Stomach (tissue), 9 donors: ENCODE data around the gene STIM1. TPM values are rescaled to one million over a fixed set of nuclear protein-coding genes. Genes with fewer than 3 reads are reported as not detected.

Experiments used
- DNase-seq, 2 donors: peaks; one replicate each; pipeline versions ENCODE4 v3.0.0 to v3.0.0-alpha.2; 2013 to 2019
- H3K27ac ChIP-seq, 5 donors: fragments of 200-600 bp in 4 of 5; sonication (generic) in 4 of 5; one replicate each; pipeline ENCODE4 v1.5.1; 2013 to 2019; ENCODE audit warnings: mild to moderate bottlenecking in 1 of 5, moderate library complexity in 1 of 5
- H3K27me3 ChIP-seq, 3 donors: fragments of 200-600 bp; sonication (generic); one replicate each; pipeline ENCODE4 v1.5.1; 2017 to 2019; ENCODE audit warnings: mixed run types in 1 of 3
- H3K36me3 ChIP-seq, 4 donors: fragments of 200-600 bp; sonication (generic); 1 replicate in 3 of 4; 2 replicates in 1 of 4; pipeline ENCODE4 v1.5.1; 2016 to 2019
- H3K4me1 ChIP-seq, 4 donors: fragments of 200-600 bp; sonication (generic); one replicate each; pipeline ENCODE4 v1.5.1; 2016 to 2019
- H3K4me3 ChIP-seq, 4 donors: fragments of 200-600 bp; sonication (generic) in 3 of 4; one replicate each; pipeline ENCODE4 v1.5.1; 2016 to 2019; ENCODE audit warnings: mild to moderate bottlenecking in 1 of 4
- H3K9me3 ChIP-seq, 4 donors: fragments of 200-600 bp; sonication (generic); one replicate each; pipeline ENCODE4 v1.5.1; 2016 to 2019
- CTCF ChIP-seq, 7 experiments: fragments of 450-650 bp in 4 of 7; fragments of 200-600 bp in 3 of 7; sonication (generic) in 3 of 7; IDR thresholded peaks; one replicate each; pipeline ENCODE4 v1.5.1; 2016 to 2019; ENCODE audit warnings: antibody characterized with exemption in 7 of 7, control low read depth in 2 of 7, mild to moderate bottlenecking in 1 of 7
- EP300 ChIP-seq: sonication (generic); formaldehyde crosslinking; IDR thresholded peaks from one replicate; pipeline ENCODE4 v1.6.1; 2017; ENCODE audit warnings: antibody characterized with exemption
- POLR2A ChIP-seq, 4 donors: fragments of 450-650 bp; IDR thresholded peaks; one replicate each; pipeline ENCODE4 v1.6.1; 2016; ENCODE audit warnings: antibody characterized with exemption in 4 of 4, control low read depth in 2 of 4, mild to moderate bottlenecking in 1 of 4, moderate library complexity in 1 of 4
- POLR2AphosphoS5 ChIP-seq, 3 donors: sonication (generic); formaldehyde crosslinking; IDR thresholded peaks; one replicate each; pipeline ENCODE4 v1.6.1; 2016; ENCODE audit warnings: antibody characterized with exemption in 3 of 3
- WGBS, 5 donors: extraction: QIAGEN DNeasy Blood & Tissue Kit in 3 of 5; methylation state at CpG; one replicate each; pipeline versions ENCODE4 v1.1.5 to v1.1.7; 2013 to 2018; 5-methylcytosine and 5-hydroxymethylcytosine counted together
- intact Hi-C: fragments of 100-400 bp; cut with DNase I; formaldehyde crosslinking; loops from one replicate; pipeline ENCODE4 v1.15.1; 2023; ENCODE audit warnings: low total_unique reads
- polyA plus RNA-seq, 3 donors: library from polyadenylated mRNA; stranded (reverse); fragments of 200-250 nt; gene quantifications; one replicate each; pipeline ENCODE4 v1.2.3, GENCODE V29; 2013
- small RNA-seq, 4 donors: library from RNA; depleted of rRNA; stranded (forward); fragments of <200 nt; gene quantifications; one replicate each; pipeline ENCODE3, GENCODE V24; 2016
- total RNA-seq, 5 donors: library from RNA; depleted of rRNA; stranded (reverse); fragments of >200 nt; gene quantifications; one replicate each; pipeline versions ENCODE4 v1.1.0 to v1.2.3, GENCODE V29; 2014 to 2016
- donor health status: healthy with polysubstance abuse.
- donor health status: Bipolar disorder and iron deficiency.
- donor health status: healthy.

The STIM1 gene
- total and polyA plus RNA-seq, 8 donors = 8.7 to 70.7 (median 34.3) TPM

- Histone ChIP-seq H3K36me3 (peaks cover 23 to 81% (median 74%) of the 10 kb centered on the region in 4 donors), H3K9me3 (peaks cover 0 to 11% (median 7%) of the 10 kb centered on the region in 4 donors), H3K4me1 (no peaks in the 10 kb centered on the region), H3K4me3 (no peak overlapping the region), H3K27ac (no peak overlapping the region), H3K27me3 (no peaks in the 10 kb centered on the region)
- 89 to 100% (median 94%) methylated on average over 1 of the region's 1 CpG for WGBS, 5 donors
- TF ChIP-seq EP300 (no peak), POLR2A (IDR thresholded peaks at IDR 0.05) (no peak), POLR2AphosphoS5 (IDR thresholded peaks at IDR 0.05) (no peak), CTCF (IDR thresholded peaks at IDR 0.05) (no peak)
- DNase-seq = no peak
- intact Hi-C loops = no loop called here
These were observed 283.0 kb downstream of the STIM1 start for GRCh38 chr11:4138497-4138896.

GRCh38 chr11:4140067-4140636 lies 284.7 kb downstream of the STIM1 start:
- peaks cover 14 to 67% (median 58%) of the 10 kb centered on the region in 4 donors for H3K36me3 ChIP-seq
- peaks cover 0 to 11% (median 7%) of the 10 kb centered on the region in 4 donors for H3K9me3 ChIP-seq
- intact Hi-C loops = no loop called here
- no peaks in the 10 kb centered on the region for H3K27me3 ChIP-seq
- TF ChIP-seq POLR2A (IDR thresholded peaks at IDR 0.05) (no peak), CTCF (IDR thresholded peaks at IDR 0.05) (no peak), POLR2AphosphoS5 (IDR thresholded peaks at IDR 0.05) (no peak), EP300 (no peak)
- H3K4me3 ChIP-seq = no peak overlapping the region
- H3K27ac ChIP-seq = no peak overlapping the region
- 96 to 100% (median 100%) methylated on average over 2 of the region's 2 CpGs for WGBS, 5 donors
- no peak for DNase-seq
- no peaks in the 10 kb centered on the region for H3K4me1 ChIP-seq

Small RNA genes lying within 50 kb of the gene (small RNA-seq; reads per million reads assigned to genes)
- gene AC087441.2 (0 reads per million in 4 donors), gene RF00409 (0 reads per million in 4 donors), gene RPS29P20 (0 reads per million in 4 donors)

Other genes with a start within 250 kb of the STIM1 start
- gene ART5, start 213.7 kb upstream of the STIM1 start, total RNA-seq = not detected
- under 1 TPM in 2 of 3 donors, not detected in 1; 0.45 to 0.62 TPM for gene ART5, start 213.7 kb upstream of the STIM1 start, polyA plus RNA-seq
- gene ART1, start 210.5 kb upstream of the STIM1 start, total RNA-seq = not detected
- not detected for gene ART1, start 210.5 kb upstream of the STIM1 start, polyA plus RNA-seq
- gene CHRNA10, start 184.3 kb upstream of the STIM1 start, total RNA-seq = 10 to 100 TPM in 1 of 5 donors, 1 to 10 TPM in 2, under 1 TPM in 1, not detected in 1; 0.18 to 22.6 (median 1.4) TPM
- 1 to 10 TPM in 1 of 3 donors, under 1 TPM in 1, not detected in 1; 0.56 to 1.2 TPM for gene CHRNA10, start 184.3 kb upstream of the STIM1 start, polyA plus RNA-seq
- gene NUP98, start 58.1 kb upstream of the STIM1 start, total RNA-seq = 100 to 1,000 TPM in 1 of 5 donors, 10 to 100 TPM in 4; 43.3 to 132 (median 74.3) TPM
- 10 to 100 TPM; 16.2 to 17.6 (median 16.6) TPM for gene NUP98, start 58.1 kb upstream of the STIM1 start, polyA plus RNA-seq
- 10 to 100 TPM in 4 of 5 donors, 1 to 10 TPM in 1; 4.7 to 18.3 (median 13.6) TPM for gene PGAP2, start 47.1 kb upstream of the STIM1 start, total RNA-seq
- 10 to 100 TPM in 2 of 3 donors, 1 to 10 TPM in 1; 8.7 to 23.8 (median 11.8) TPM for gene PGAP2, start 47.1 kb upstream of the STIM1 start, polyA plus RNA-seq
- gene RHOG, start 14.7 kb upstream of the STIM1 start, total RNA-seq = 100 to 1,000 TPM in 1 of 5 donors, 10 to 100 TPM in 3, 1 to 10 TPM in 1; 5.9 to 101 (median 26.7) TPM
- gene RHOG, start 14.7 kb upstream of the STIM1 start, polyA plus RNA-seq = 10 to 100 TPM; 39.8 to 55.5 (median 50.9) TPM
- gene RRM1, start 239.1 kb downstream of the STIM1 start, total RNA-seq = 100 to 1,000 TPM in 1 of 5 donors, 10 to 100 TPM in 4; 20.4 to 100 (median 78.4) TPM
- 10 to 100 TPM; 16.6 to 20.6 (median 17.2) TPM for gene RRM1, start 239.1 kb downstream of the STIM1 start, polyA plus RNA-seq